Measurements from ENCODE around the gene SIRPB2.

The SIRPB2 gene

GRCh38 chr20:1471242-1471641 is 20.0 kb downstream of the SIRPB2 start:
- no peak for DNase-seq (ENCODE audit: low spot score)
- H3K4me1 Mint-ChIP-seq (ENCODE audit: low read depth), result peaks cover 14% of the 10 kb centered on the region
- H3K9me3 Mint-ChIP-seq, result no peaks in the 10 kb centered on the region
- H3K27me3 Mint-ChIP-seq (ENCODE audit: low read depth), result peaks cover 18% of the 10 kb centered on the region
- no peak overlapping the region for H3K27ac Mint-ChIP-seq
- no peaks in the 10 kb centered on the region for H3K36me3 Mint-ChIP-seq (ENCODE audit: low read depth)
- H3K4me3 Mint-ChIP-seq, result no peak overlapping the region

- H3K4me1 Mint-ChIP-seq (ENCODE audit: low read depth), result peaks cover 23% of the 10 kb centered on the region
- no peak overlapping the region for H3K4me3 Mint-ChIP-seq
- no peak overlapping the region for H3K27ac Mint-ChIP-seq
- peak; percentile 25 for DNase-seq (ENCODE audit: low spot score)
- no peaks in the 10 kb centered on the region for H3K9me3 Mint-ChIP-seq
- H3K36me3 Mint-ChIP-seq (ENCODE audit: low read depth), result no peaks in the 10 kb centered on the region
- H3K27me3 Mint-ChIP-seq (ENCODE audit: low read depth), result peaks cover 18% of the 10 kb centered on the region
Observed at GRCh38 chr20:1469925-1470571, 21.2 kb downstream of the SIRPB2 start.

GRCh38 chr20:1469306-1469905 is 21.8 kb downstream of the SIRPB2 start:
- H3K27ac Mint-ChIP-seq, result no peak overlapping the region
- no peak for DNase-seq (ENCODE audit: low spot score)
- peaks cover 18% of the 10 kb centered on the region for H3K27me3 Mint-ChIP-seq (ENCODE audit: low read depth)
- no peaks in the 10 kb centered on the region for H3K9me3 Mint-ChIP-seq
- H3K36me3 Mint-ChIP-seq (ENCODE audit: low read depth), result no peaks in the 10 kb centered on the region
- H3K4me1 Mint-ChIP-seq (ENCODE audit: low read depth), result peaks cover 29% of the 10 kb centered on the region
- H3K4me3 Mint-ChIP-seq, result no peak overlapping the region

GRCh38 chr20:1468117-1468624 is 23.0 kb downstream of the SIRPB2 start:
- Mint-ChIP-seq H3K27ac (no peak overlapping the region), H3K36me3 (ENCODE audit: low read depth) (peaks cover 8% of the 10 kb centered on the region), H3K27me3 (ENCODE audit: low read depth) (peaks cover 18% of the 10 kb centered on the region), H3K9me3 (no peaks in the 10 kb centered on the region), H3K4me3 (no peak overlapping the region), H3K4me1 (ENCODE audit: low read depth) (peaks cover 42% of the 10 kb centered on the region)
- no peak for DNase-seq (ENCODE audit: low spot score)

- no peaks in the 10 kb centered on the region for H3K9me3 Mint-ChIP-seq
- peaks cover 18% of the 10 kb centered on the region for H3K27me3 Mint-ChIP-seq (ENCODE audit: low read depth)
- peaks cover 9% of the 10 kb centered on the region for H3K36me3 Mint-ChIP-seq (ENCODE audit: low read depth)
- no peak for DNase-seq (ENCODE audit: low spot score)
- H3K4me1 Mint-ChIP-seq (ENCODE audit: low read depth), result peaks cover 43% of the 10 kb centered on the region
- peak overlapping the region; percentile 89 for H3K4me3 Mint-ChIP-seq
- H3K27ac Mint-ChIP-seq, result no peak overlapping the region
Observed at GRCh38 chr20:1467355-1468116, 23.7 kb downstream of the SIRPB2 start.

GRCh38 chr20:1467082-1467354 is 24.2 kb downstream of the SIRPB2 start:
- H3K27ac Mint-ChIP-seq, result no peak overlapping the region
- peaks cover 18% of the 10 kb centered on the region for H3K27me3 Mint-ChIP-seq (ENCODE audit: low read depth)
- H3K9me3 Mint-ChIP-seq, result no peaks in the 10 kb centered on the region
- DNase-seq (ENCODE audit: low spot score), result no peak
- peaks cover 9% of the 10 kb centered on the region for H3K36me3 Mint-ChIP-seq (ENCODE audit: low read depth)
- peak overlapping the region; percentile 89 for H3K4me3 Mint-ChIP-seq
- H3K4me1 Mint-ChIP-seq (ENCODE audit: low read depth), result peaks cover 43% of the 10 kb centered on the region

GRCh38 chr20:1466211-1467081 is 24.8 kb downstream of the SIRPB2 start, which contains the start of gene NSFL1C:
TSS of gene NSFL1C (minus strand) at chr20:1466849. CDS start at chr20:1466824, 25 bp downstream.
- Mint-ChIP-seq H3K4me1 (ENCODE audit: low read depth) (peaks cover 43% of the 10 kb centered on the region), H3K27me3 (ENCODE audit: low read depth) (peaks cover 18% of the 10 kb centered on the region)
- DNase-seq (ENCODE audit: low spot score), result peak; percentile 98

GRCh38 chr20:1465470-1466210 is 25.6 kb downstream of the SIRPB2 start:
- H3K4me3 Mint-ChIP-seq, result peak overlapping the region; percentile 89
- peaks cover 18% of the 10 kb centered on the region for H3K27me3 Mint-ChIP-seq (ENCODE audit: low read depth)
- DNase-seq (ENCODE audit: low spot score), result no peak
- peaks cover 46% of the 10 kb centered on the region for H3K4me1 Mint-ChIP-seq (ENCODE audit: low read depth)
- peaks cover 11% of the 10 kb centered on the region for H3K36me3 Mint-ChIP-seq (ENCODE audit: low read depth)
- peak overlapping the region; percentile 63 for H3K27ac Mint-ChIP-seq
- no peaks in the 10 kb centered on the region for H3K9me3 Mint-ChIP-seq

More at GRCh38 chr20:1466211-1467081, 24.8 kb downstream of the SIRPB2 start, which contains the start of gene NSFL1C:
- Mint-ChIP-seq H3K9me3 (no peaks in the 10 kb centered on the region), H3K27ac (peak within 1 kb of the TSS; percentile 63), H3K36me3 (ENCODE audit: low read depth) (peaks cover 9% of the 10 kb centered on the region), H3K4me3 (peak within 1 kb of the TSS; percentile 89)

GRCh38 chr20:1463971-1464570 is 27.1 kb downstream of the SIRPB2 start:
- Mint-ChIP-seq H3K9me3 (no peaks in the 10 kb centered on the region), H3K36me3 (ENCODE audit: low read depth) (peaks cover 15% of the 10 kb centered on the region), H3K4me1 (ENCODE audit: low read depth) (peaks cover 46% of the 10 kb centered on the region), H3K4me3 (peak overlapping the region; percentile 89), H3K27ac (no peak overlapping the region), H3K27me3 (ENCODE audit: low read depth) (peaks cover 17% of the 10 kb centered on the region)
- DNase-seq (ENCODE audit: low spot score), result no peak

GRCh38 chr20:1462834-1463233 is 28.4 kb downstream of the SIRPB2 start:
- H3K27me3 Mint-ChIP-seq (ENCODE audit: low read depth), result peaks cover 7% of the 10 kb centered on the region
- peaks cover 22% of the 10 kb centered on the region for H3K36me3 Mint-ChIP-seq (ENCODE audit: low read depth)
- H3K9me3 Mint-ChIP-seq, result no peaks in the 10 kb centered on the region
- no peak overlapping the region for H3K27ac Mint-ChIP-seq
- no peak for DNase-seq (ENCODE audit: low spot score)
- H3K4me3 Mint-ChIP-seq, result no peak overlapping the region
- H3K4me1 Mint-ChIP-seq (ENCODE audit: low read depth), result peaks cover 42% of the 10 kb centered on the region

- Mint-ChIP-seq H3K27ac (no peak overlapping the region), H3K9me3 (no peaks in the 10 kb centered on the region), H3K4me1 (ENCODE audit: low read depth) (peaks cover 34% of the 10 kb centered on the region)
Observed at GRCh38 chr20:1462001-1462400, 29.2 kb downstream of the SIRPB2 start.

GRCh38 chr20:1460275-1460674 is 30.9 kb downstream of the SIRPB2 start:
- no peak for DNase-seq (ENCODE audit: low spot score)
- Mint-ChIP-seq H3K4me1 (ENCODE audit: low read depth) (peaks cover 25% of the 10 kb centered on the region), H3K4me3 (no peak overlapping the region), H3K27me3 (ENCODE audit: low read depth) (no peaks in the 10 kb centered on the region), H3K27ac (no peak overlapping the region), H3K36me3 (ENCODE audit: low read depth) (peaks cover 32% of the 10 kb centered on the region), H3K9me3 (no peaks in the 10 kb centered on the region)

More at GRCh38 chr20:1462001-1462400, 29.2 kb downstream of the SIRPB2 start:
- DNase-seq (ENCODE audit: low spot score), result no peak
- Mint-ChIP-seq H3K36me3 (ENCODE audit: low read depth) (peaks cover 29% of the 10 kb centered on the region), H3K4me3 (no peak overlapping the region), H3K27me3 (ENCODE audit: low read depth) (no peaks in the 10 kb centered on the region)

Data from T-helper 2 cell treated with Interferon-gamma antibody and Interleukin-4, amounts not matched to agents 5 μg/mL and 100 μg/mL, for 36 hours (primary cell).